ENCODE data around the gene TBC1D14. TPM values are rescaled to one million over a fixed set of nuclear protein-coding genes. Genes with fewer than 3 reads are reported as not detected.

Gene TBC1D14
- total and polyA plus RNA-seq, 2 of the 4 experiments (the other 2 are of a cell fraction) = 31.7 to 40.7 TPM

DNA sequence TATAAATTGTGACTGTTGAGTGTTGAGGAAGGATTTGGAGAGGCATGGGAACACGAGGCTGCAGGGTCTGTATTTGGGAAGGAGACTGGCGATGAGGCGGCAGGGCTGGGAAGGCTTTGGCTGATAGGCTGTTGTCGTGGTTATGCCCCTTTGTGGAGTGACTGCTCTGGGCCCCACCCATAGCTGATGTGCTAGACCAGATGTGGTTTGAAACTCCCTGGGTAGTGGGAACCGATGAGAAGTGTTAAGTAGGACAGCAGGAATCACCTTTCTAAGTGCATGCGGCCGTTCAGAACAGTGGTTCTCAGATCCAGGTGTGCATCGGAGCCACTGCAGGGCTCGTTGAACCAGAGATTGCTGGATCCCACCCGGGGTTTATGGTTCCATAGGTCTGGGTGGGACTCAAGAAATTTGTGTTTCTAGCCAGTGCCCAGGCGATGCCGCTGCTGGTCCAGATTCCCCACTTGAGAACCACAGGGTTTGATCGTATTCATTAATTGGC, 42.3 kb downstream of the TBC1D14 start:
- Histone ChIP-seq H3K4ac (ENCODE audit: low read depth, low read length) (no peak overlapping the region), H3K56ac (ENCODE audit: extremely low read depth, insufficient read depth, low read length) (no peak overlapping the region), H3K14ac (replicated peaks; ENCODE audit: low read depth, low read length) (no peak overlapping the region), H4K8ac (ENCODE audit: low read depth in 2 of 2, low read length in 2 of 2) (no peak overlapping the region), H3K4me3 (ENCODE audit: insufficient read depth, low read depth, low read length) (no peak overlapping the region), H2AFZ (replicated peaks; ENCODE audit: low read length, poor library complexity) (no peak overlapping the region), H3K9me1 (ENCODE audit: insufficient read depth, low read length) (peaks cover 10% of the 10 kb centered on the region), H2BK15ac (ENCODE audit: low read depth, low read length) (no peak overlapping the region), H2BK20ac (ENCODE audit: low read depth, low read length) (no peak overlapping the region), H3K23ac (ENCODE audit: low read depth, low read length) (no peak overlapping the region), H2AK9ac (replicated peaks; ENCODE audit: low read depth, low read length, poor library complexity) (no peak overlapping the region), H2AK5ac (ENCODE audit: low read depth, low read length) (peak overlapping the region; percentile 10; the same call in 1 of the 2 replicates), H3K27ac (ENCODE audit: insufficient read depth, low read length) (no peak overlapping the region), H3K27me3 (ENCODE audit: control insufficient read depth, insufficient read depth, low read length) (no peaks in the 10 kb centered on the region), H4K91ac (ENCODE audit: insufficient read depth, low read depth, low read length) (no peak overlapping the region), H3K9me3 (ENCODE audit: control insufficient read depth, insufficient read depth, low read length) (no peaks in the 10 kb centered on the region), H2BK5ac (ENCODE audit: low read depth, low read length, poor library complexity, severe bottlenecking) (no peak overlapping the region), H3K9ac (ENCODE audit: low read depth, low read length) (no peak overlapping the region), H3K4me1 (ENCODE audit: control insufficient read depth, insufficient read depth, low read length) (peaks cover 12% of the 10 kb centered on the region), H2BK120ac (ENCODE audit: low read depth, low read length) (no peak overlapping the region), H3K18ac (ENCODE audit: low read depth, low read length) (no peak overlapping the region), H4K20me1 (ENCODE audit: insufficient read depth, low read length) (peaks cover 9% of the 10 kb centered on the region; the same call in 1 of the 2 replicates), H4K5ac (ENCODE audit: low read depth, low read length) (no peak overlapping the region), H3K79me1 (ENCODE audit: low read depth in 1 of 2, low read length in 2 of 2) (peaks cover 18 to 38% of the 10 kb centered on the region in 2 experiments), H3K36me3 (ENCODE audit: control insufficient read depth, insufficient read depth, low read length) (no peaks in the 10 kb centered on the region), H3K4me2 (ENCODE audit: low read depth, low read length) (no peak overlapping the region)
- ATAC-seq (ENCODE audit: low read depth) = no peak
- ChIA-PET CTCF (interaction anchor here (1.2 kb wide), 1 partner anchor 22 kb away, joined by 3 read pairs; no protein-coding TSS in a partner anchor), POLR2A (ENCODE audit: unreplicated experiment) (no interaction called here)
- intact Hi-C loops (cut with micrococcal nuclease) (no loop called here), dilution Hi-C loops (cut with HindIII; ENCODE audit: low sequenced_read_pairs, unreplicated experiment) (no loop called here), in situ Hi-C loops (cut with MboI; ENCODE audit: low sequenced_read_pairs) (no loop called here)
- 83% methylated on average over 10 of the region's 13 CpGs; no CpG with 5 or more reads in 1 of the 2 experiments for WGBS, 2 experiments (ENCODE audit: extremely low coverage in 2 of 2, insufficient read length in 1 of 2)
- no peak for TF ChIP-seq CHD1 (IDR thresholded peaks at IDR 0.05; ENCODE audit: low read depth, low read length)
- no peak for TF ChIP-seq POLR2A (IDR thresholded peaks at IDR 0.05; ENCODE audit: low read depth, low read length)
- TF ChIP-seq BHLHE40 (IDR thresholded peaks at IDR 0.05; ENCODE audit: low read depth, low read length) = no peak
- TF ChIP-seq, protein P1, sequence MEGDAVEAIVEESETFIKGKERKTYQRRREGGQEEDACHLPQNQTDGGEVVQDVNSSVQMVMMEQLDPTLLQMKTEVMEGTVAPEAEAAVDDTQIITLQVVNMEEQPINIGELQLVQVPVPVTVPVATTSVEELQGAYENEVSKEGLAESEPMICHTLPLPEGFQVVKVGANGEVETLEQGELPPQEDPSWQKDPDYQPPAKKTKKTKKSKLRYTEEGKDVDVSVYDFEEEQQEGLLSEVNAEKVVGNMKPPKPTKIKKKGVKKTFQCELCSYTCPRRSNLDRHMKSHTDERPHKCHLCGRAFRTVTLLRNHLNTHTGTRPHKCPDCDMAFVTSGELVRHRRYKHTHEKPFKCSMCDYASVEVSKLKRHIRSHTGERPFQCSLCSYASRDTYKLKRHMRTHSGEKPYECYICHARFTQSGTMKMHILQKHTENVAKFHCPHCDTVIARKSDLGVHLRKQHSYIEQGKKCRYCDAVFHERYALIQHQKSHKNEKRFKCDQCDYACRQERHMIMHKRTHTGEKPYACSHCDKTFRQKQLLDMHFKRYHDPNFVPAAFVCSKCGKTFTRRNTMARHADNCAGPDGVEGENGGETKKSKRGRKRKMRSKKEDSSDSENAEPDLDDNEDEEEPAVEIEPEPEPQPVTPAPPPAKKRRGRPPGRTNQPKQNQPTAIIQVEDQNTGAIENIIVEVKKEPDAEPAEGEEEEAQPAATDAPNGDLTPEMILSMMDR (conservative IDR thresholded peaks at IDR 0.05; ENCODE audit: low read depth, low read length) = no peak
- no peak for TF ChIP-seq RAD21 (IDR thresholded peaks at IDR 0.05; ENCODE audit: low read length)
- no peak for TF ChIP-seq MAZ (IDR thresholded peaks at IDR 0.05; ENCODE audit: borderline replicate concordance, low read depth, low read length)
- TF ChIP-seq CEBPB (IDR thresholded peaks at IDR 0.05; ENCODE audit: low read depth, low read length) = no peak
- TF ChIP-seq, protein P2, sequence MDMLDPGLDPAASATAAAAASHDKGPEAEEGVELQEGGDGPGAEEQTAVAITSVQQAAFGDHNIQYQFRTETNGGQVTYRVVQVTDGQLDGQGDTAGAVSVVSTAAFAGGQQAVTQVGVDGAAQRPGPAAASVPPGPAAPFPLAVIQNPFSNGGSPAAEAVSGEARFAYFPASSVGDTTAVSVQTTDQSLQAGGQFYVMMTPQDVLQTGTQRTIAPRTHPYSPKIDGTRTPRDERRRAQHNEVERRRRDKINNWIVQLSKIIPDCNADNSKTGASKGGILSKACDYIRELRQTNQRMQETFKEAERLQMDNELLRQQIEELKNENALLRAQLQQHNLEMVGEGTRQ (IDR thresholded peaks at IDR 0.05; ENCODE audit: low read depth, low read length) = no peak
- no peak for TF ChIP-seq RFX5 (IDR thresholded peaks at IDR 0.05; ENCODE audit: low read depth, low read length)
- TF ChIP-seq NFE2L2 (IDR thresholded peaks at IDR 0.05; ENCODE audit: low read depth, low read length) = no peak
- no peak for TF ChIP-seq RCOR1 (IDR thresholded peaks at IDR 0.05; ENCODE audit: insufficient replicate concordance, low read length)
- no peak for TF ChIP-seq MXI1 (IDR thresholded peaks at IDR 0.05; ENCODE audit: borderline replicate concordance, low read depth, low read length)
- no peak for DNase-seq
- no TSS peak for BruUV-seq (replicated peaks)
